Activated T-helper 1 cell treated with anti-CD3 and anti-CD28 coated beads, Interleukin-12 subunit alpha, Interleukin-12 subunit beta, Interleukin-2, Interleukin-4 antibody, amounts not matched to agents 30 ng/mL and 10 ng/mL and 1 ng/mL, durations not matched to agents 14 hours and 24 hours and 36 hours (primary cell): Measurements from ENCODE around the gene LSM14A. TPM values are rescaled to one million over a fixed set of nuclear protein-coding genes. Genes with fewer than 3 reads are reported as not detected.
"Not testable (repeated sequence)": the region's sequence is repeated elsewhere in the genome, so short reads cannot be mapped to it uniquely, and the experiment has no call there.

Experiments
- DNase-seq: peaks from one replicate; pipeline ENCODE4 v3.0.0; 2021; ENCODE audit warnings: low spot score
- H3K27ac Mint-ChIP-seq: one replicate; pipeline ENCODE4 v1.8.0; 2021; ENCODE audit warnings: mild to moderate bottlenecking, mixed read lengths
- H3K27me3 Mint-ChIP-seq: one replicate; pipeline ENCODE4 v1.8.0; 2022; ENCODE audit warnings: mild to moderate bottlenecking, moderate library complexity, mixed read lengths; ENCODE audit not compliant: insufficient read depth
- H3K36me3 Mint-ChIP-seq: one replicate; pipeline ENCODE4 v1.8.0; 2021; ENCODE audit warnings: low read depth, mixed read lengths
- H3K4me1 Mint-ChIP-seq: one replicate; pipeline ENCODE4 v1.8.0; 2021; ENCODE audit warnings: low read depth, mixed read lengths
- H3K4me3 Mint-ChIP-seq: one replicate; pipeline ENCODE4 v1.8.0; 2021; ENCODE audit warnings: mild to moderate bottlenecking, moderate library complexity, mixed read lengths
- H3K9me3 Mint-ChIP-seq: one replicate; pipeline ENCODE4 v1.8.0; 2021; ENCODE audit warnings: mixed read lengths
- intact Hi-C: fragments of 100-400 bp; cut with micrococcal nuclease; formaldehyde crosslinking; loops from one replicate; pipeline ENCODE4 v1.15.1; 2024
- total RNA-seq: library from RNA; stranded (reverse); gene quantifications from 2 replicates; pipeline ENCODE4 v1.2.3, GENCODE V29; 2022

Gene LSM14A
- total RNA-seq, 1 donor from 2014 or later, result 118 TPM

DNA sequence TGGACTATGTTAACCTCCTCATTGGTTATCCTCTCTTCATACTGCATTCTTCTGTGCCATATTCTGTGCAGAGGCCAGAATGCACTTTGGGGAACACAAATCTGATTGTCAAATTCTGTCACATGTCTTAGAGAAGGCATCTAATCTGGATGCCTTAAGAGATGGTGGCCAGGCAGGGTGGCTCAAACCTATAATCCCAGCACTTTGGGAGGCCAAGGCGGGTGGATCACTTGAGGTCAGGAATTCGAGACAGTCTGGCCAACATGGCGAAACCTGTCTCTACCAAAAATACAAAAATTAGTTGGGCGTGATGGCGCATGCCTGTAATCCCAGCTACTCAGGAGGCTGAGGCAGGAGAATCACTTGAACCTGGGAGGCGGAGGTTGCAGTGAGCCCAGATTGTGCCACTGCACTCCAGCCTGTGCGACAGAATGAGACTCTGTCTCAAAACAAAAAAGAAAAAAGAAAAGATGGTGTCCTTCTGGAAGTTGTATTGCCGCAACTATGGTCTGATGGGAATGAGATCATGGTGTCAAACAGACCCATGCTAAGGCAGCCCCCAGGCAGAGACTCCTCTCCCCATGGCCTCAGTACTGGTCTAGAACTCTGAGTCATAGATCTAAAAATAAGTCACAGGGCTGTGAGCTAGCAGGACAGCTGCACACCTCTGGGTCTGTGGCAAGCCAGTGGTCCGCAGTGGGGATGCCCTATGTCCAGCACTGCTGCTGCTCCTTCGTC is 71.0 kb downstream of the LSM14A start:
- H3K4me3 Mint-ChIP-seq, H3K36me3 Mint-ChIP-seq, H3K4me1 Mint-ChIP-seq, H3K27ac Mint-ChIP-seq, H3K27me3 Mint-ChIP-seq, H3K9me3 Mint-ChIP-seq, DNase-seq, intact Hi-C loops: not testable (repeated sequence)

DNA sequence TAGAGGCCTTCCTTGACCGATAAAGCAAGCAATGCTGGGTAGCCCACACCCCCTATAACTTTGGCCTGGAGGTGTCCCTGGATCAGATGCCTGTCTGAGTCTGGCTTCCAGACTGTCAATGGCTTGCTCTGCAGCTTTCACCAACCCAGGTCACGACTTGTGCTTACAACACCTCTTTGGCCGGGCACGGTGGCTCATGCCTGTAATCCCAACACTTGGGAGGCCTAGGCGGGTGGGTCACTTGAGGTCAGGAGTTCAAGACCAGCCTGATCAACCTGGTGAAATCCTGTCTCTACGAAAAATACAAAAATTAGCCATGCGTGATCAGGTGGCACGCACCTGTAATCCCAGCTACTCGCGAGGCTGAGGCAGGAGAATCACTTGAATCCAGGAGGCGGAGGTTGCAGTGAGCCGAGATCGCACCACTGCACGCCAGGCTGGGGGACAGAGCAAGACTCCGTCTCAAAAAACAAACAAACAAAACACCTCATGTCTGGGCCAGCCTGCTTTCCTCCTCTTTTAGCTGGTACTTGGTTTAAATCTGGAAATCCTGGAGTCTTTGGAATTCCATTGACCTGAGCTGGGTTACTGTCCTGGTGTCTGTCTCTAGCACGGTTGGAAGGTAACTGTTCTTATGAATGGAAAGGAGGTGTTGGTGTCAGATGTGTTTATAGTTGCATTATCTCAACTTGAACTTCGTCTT is 71.7 kb downstream of the LSM14A start:
- H3K27me3 Mint-ChIP-seq, result peaks cover 3% of the 10 kb centered on the region
- no peak for DNase-seq
- H3K4me1 Mint-ChIP-seq, result no peaks in the 10 kb centered on the region
- no peak overlapping the region for H3K4me3 Mint-ChIP-seq
- H3K36me3 Mint-ChIP-seq, result no peaks in the 10 kb centered on the region
- H3K9me3 Mint-ChIP-seq, result no peaks in the 10 kb centered on the region
- intact Hi-C loops, result no loop called here
- H3K27ac Mint-ChIP-seq, result no peak overlapping the region

DNA sequence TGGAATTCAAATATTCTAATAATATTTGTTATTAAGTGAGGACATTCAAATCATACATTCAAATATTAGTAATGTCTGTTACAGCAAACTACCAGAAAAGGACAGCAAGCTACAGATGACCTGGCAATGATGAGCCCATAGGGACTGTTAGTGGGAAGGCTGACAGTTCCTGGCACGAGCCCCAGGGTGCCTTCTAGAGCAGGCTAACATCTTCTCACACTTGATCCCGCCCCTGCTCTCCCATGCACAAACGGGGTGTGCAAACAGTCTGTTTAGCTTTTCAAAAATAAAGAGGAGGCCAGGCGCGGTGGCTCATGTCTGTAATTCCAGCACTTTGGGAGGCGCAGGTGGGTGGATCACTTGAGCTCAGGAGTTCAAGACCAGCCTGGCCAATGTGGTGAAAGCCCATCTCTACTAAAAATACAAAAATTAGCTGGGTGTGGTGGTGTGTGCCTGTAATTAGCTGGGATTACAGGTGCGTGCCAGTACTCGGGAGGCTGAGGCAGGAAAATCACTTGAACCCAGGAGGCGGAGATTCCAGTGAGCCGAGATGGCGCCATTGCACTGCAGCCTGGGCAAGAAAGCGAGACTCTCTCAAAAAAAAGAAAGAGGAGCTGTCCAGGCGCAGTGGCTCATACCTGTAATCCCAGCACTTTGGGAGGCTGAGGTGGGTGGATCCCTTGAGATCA is 72.5 kb downstream of the LSM14A start:
- H3K4me3 Mint-ChIP-seq, result no peak overlapping the region
- no peak for DNase-seq
- no peaks in the 10 kb centered on the region for H3K9me3 Mint-ChIP-seq
- H3K27ac Mint-ChIP-seq, result no peak overlapping the region
- H3K27me3 Mint-ChIP-seq, result peaks cover 3% of the 10 kb centered on the region
- intact Hi-C loops, result no loop called here
- no peaks in the 10 kb centered on the region for H3K4me1 Mint-ChIP-seq
- no peaks in the 10 kb centered on the region for H3K36me3 Mint-ChIP-seq

DNA sequence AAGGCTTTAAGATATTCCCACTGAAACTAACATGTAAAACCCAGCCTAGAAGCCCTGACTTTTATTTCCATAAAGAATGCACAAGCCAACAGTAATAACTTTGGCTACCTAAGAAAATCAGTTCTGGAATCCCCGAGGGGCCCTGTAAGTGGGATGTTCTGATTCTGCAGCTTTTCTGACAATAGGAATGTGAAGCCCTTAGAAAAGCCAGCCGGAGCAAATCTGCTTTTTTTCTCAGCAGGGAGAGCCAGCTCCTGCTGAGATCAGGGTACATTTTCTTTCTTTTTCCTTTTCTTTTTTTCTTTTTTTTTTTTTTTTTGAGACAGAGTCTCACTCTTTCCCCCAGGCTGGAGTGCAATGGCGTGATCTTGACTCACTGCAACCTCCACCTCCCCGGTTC is 74.0 kb downstream of the LSM14A start:
- H3K27me3 Mint-ChIP-seq, result peaks cover 3% of the 10 kb centered on the region
- H3K27ac Mint-ChIP-seq, result no peak overlapping the region
- H3K4me1 Mint-ChIP-seq, result no peaks in the 10 kb centered on the region
- no peaks in the 10 kb centered on the region for H3K9me3 Mint-ChIP-seq
- H3K36me3 Mint-ChIP-seq, result no peaks in the 10 kb centered on the region
- no peak overlapping the region for H3K4me3 Mint-ChIP-seq
- intact Hi-C loops, result no loop called here
- no peak for DNase-seq

DNA sequence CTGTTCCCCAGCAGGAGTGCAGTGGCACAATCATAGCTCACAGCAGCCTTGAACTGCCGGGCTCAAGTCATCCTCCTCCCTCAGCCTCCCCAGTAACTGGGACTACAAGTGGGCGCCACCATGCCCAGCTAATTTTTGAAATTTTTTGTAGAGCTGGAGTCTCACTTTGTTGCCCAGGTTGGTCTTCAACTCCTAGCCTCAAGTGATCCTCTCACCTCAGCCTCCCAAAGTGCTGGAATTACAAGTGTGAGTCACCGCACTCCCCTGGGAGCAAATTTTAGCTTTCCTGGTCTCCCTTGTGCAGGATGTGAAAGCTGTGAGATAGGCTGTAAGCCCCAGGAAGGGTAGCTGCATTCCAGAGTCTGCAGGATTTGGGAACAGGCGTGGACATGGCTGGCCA is 76.6 kb downstream of the LSM14A start:
- Mint-ChIP-seq H3K4me3 (no peak overlapping the region), H3K27me3 (peaks cover 5% of the 10 kb centered on the region), H3K27ac (no peak overlapping the region), H3K9me3 (no peaks in the 10 kb centered on the region), H3K4me1 (peaks cover 7% of the 10 kb centered on the region), H3K36me3 (no peaks in the 10 kb centered on the region)
- DNase-seq, result no peak
- intact Hi-C loops, result no loop called here

DNA sequence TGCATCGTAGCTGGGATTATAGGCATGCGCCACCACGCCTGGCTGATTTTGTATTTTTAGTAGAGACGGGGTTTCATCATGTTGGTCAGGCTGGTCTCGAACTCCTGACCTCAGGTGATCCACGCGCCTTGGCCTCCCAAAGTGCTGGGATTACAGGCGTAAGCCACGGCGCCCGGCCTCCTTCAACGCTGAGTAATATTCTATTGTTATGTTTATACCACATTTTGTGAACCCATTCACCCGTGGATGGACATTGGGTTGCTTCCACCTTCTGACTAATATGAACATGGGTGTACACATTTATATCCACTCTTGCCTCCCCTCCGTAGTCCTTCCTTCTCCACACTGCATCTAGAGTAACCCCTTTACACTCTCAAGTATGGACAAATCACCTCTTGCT is 80.9 kb downstream of the LSM14A start:
- peak overlapping the region; percentile 93 for H3K4me3 Mint-ChIP-seq
- intact Hi-C loops, H3K27ac Mint-ChIP-seq, H3K9me3 Mint-ChIP-seq, DNase-seq, H3K36me3 Mint-ChIP-seq, H3K4me1 Mint-ChIP-seq, H3K27me3 Mint-ChIP-seq: not testable (repeated sequence)

DNA sequence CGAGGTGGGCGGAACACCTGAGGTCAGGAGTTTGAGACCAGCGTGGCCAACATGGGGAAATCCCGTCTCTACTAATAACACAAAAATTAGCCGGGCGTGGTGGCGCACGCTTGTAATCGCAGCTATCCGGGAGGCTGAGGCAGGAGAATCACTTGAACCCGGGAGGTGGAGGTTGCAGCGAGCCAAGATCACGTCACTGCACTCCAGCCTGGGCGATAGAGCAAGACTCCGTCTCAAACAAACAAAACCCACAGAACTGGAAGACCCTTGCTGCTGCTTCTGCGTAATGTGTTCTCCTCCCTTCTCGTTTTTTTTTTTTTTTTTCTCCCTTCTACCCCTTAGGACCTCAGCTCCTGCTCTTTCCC is 81.4 kb downstream of the LSM14A start:
- intact Hi-C loops, result loop anchor here (1.0 to 2.0 kb wide), 6 partner anchors 17 to 119 kb away; no protein-coding TSS in a partner anchor
- not testable (repeated sequence) for H3K36me3 Mint-ChIP-seq, H3K4me1 Mint-ChIP-seq, H3K27me3 Mint-ChIP-seq, DNase-seq, H3K9me3 Mint-ChIP-seq
- Mint-ChIP-seq H3K27ac (peak overlapping the region; percentile 98), H3K4me3 (peak overlapping the region; percentile 93)

DNA sequence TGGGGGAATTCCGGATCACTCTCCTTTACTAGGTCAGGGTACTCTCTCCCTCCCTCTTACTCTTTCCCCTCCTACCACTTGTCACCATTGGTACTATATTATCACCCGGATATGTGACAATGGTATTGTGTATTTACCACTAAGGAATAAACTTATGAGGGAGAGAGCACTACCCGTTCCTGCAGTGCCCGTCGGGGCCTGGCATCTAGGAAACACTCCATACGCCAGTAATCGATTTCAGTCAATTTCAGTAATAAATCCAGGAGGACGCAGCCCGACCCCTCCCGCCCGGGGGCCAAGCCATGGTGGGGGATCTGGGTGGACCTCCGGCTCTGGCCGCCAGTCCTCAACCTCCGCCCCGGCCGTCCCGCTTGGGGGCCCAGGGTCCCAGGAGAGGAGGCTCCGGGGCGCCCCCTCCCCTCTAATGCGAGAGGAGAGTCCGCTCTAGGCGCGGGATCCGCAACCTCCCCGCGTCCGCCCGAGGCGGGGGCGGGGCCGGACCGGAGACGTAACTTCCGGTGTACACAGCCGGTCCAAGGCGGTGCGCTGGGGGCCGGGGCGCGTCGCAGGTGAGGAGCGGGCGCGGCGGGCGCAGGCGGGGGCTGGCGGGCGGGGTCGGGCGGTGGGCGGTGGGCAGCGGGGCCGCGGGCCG is 81.9 kb downstream of the LSM14A start, which contains the start of gene GARRE1:
Gene GARRE1 (plus strand): TSS at position 509 of the 652 bp plus-strand sequence. CDS start 45,920 bp downstream, outside the sequence.
- H3K36me3 Mint-ChIP-seq, result peaks cover 1% of the 10 kb centered on the region
- H3K27ac Mint-ChIP-seq, result peak within 1 kb of the TSS; percentile 98
- peaks cover 9% of the 10 kb centered on the region for H3K4me1 Mint-ChIP-seq
- no peaks in the 10 kb centered on the region for H3K9me3 Mint-ChIP-seq
- peak within 1 kb of the TSS; percentile 93 for H3K4me3 Mint-ChIP-seq
- DNase-seq, result peak; percentile 86
- intact Hi-C loops, result loop anchor here (1.0 to 2.0 kb wide), 6 partner anchors 16 to 120 kb away; no protein-coding TSS in a partner anchor
- H3K27me3 Mint-ChIP-seq, result peaks cover 2% of the 10 kb centered on the region

DNA sequence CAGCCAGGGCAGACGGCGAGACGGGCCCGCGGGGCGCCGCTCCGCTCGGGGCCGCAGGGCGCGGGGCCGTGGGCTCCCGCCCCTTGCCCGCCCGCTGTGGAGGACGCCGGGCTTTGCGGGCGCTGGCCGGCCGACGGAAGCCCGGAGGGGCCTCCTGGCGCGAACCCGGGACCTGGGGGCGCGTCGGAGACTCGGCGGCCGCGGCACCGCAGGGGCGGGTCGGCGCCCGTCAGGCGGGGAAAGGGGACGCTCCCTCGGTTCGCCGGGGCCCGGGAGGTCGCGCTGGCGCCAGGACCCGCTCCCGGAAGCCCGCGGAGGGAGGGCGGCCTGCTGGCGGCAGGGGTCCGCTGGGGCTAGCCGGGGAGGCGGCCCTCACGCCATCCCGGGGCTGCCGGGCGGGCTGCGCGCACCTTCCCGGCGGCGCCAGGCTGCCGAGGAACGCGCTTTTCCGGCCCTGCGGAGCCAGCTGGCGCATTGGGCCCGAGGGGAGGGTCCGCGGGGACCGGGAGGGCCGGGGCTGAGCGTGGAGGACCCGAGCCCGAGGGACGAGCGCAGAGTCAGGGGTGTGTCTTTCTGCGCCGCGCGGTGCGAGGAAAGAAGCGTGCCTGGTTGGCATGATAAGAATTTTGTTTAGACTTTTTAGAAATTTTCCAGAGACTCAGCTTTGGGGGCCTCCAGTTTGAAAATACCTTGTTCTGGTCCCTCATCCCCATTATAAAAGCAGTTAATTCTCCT is 82.6 kb downstream of the LSM14A start:
- Mint-ChIP-seq H3K27ac (peak overlapping the region; percentile 55), H3K27me3 (peaks cover 2% of the 10 kb centered on the region), H3K4me3 (peak overlapping the region; percentile 81), H3K36me3 (peaks cover 4% of the 10 kb centered on the region), H3K4me1 (peaks cover 9% of the 10 kb centered on the region), H3K9me3 (no peaks in the 10 kb centered on the region)
- intact Hi-C loops, result loop anchor here (1.0 to 2.0 kb wide), 6 partner anchors 15 to 121 kb away; no protein-coding TSS in a partner anchor
- DNase-seq, result peak; percentile 22

DNA sequence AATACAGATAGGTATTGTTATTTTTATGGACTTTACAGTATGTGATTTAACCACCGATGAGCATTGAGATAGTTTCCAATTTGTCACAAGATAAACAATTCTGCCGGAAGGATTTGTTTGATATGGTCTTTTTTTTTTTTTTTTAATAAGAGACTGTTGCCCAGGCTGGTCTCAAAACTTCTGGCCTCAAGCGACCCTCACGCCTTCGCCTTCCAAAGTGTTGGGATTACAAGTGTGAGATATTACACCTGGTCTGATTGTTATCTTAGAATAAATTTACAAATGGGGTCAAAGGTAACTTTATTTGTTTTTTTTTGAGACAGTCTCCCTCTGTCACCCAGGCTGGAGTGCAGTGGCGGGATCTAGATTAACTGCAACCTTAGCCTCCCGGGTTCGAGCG is 83.2 kb downstream of the LSM14A start:
- Mint-ChIP-seq H3K36me3 (peaks cover 4% of the 10 kb centered on the region), H3K9me3 (no peaks in the 10 kb centered on the region), H3K27me3 (peaks cover 2% of the 10 kb centered on the region), H3K4me1 (peaks cover 9% of the 10 kb centered on the region), H3K4me3 (peak overlapping the region; percentile 81), H3K27ac (no peak overlapping the region)
- no peak for DNase-seq
- intact Hi-C loops, result loop anchor here (2.0 kb wide), 3 partner anchors 81 to 103 kb away; no protein-coding TSS in a partner anchor

DNA sequence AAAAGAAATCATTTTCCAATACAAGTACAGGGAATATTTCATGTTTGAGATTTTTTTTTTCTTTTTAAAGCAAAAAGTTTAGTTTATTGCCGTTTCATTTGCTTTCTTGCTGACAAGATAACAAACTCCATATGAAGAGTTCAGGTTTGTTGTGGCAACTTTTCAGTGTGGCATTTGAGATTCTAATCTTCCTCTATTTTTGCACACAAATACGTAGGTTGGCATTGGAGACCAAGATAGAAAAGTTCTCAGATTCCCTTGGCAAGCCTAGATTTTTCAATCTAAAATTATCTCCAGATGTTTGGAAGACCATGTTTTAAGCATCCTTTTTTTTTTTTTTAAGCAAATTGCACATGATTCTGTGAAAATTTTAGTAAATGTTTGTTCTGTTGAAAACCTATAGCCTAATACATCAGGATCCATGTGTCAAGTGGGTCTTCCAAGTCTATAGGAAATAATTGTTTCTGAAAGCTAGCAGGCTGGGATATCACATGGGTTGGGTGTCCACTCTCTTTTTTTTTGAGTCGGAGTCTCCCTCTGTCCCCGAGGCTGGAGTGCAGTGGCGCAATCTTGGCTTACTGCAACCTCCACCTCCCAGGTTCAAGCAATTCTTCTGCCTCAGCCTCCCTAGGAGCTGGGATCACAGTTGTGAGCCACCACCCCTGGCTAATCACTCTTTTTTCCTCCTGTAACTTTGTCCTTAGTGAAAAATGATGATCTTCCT is 84.7 kb downstream of the LSM14A start:
- peaks cover 8% of the 10 kb centered on the region for H3K36me3 Mint-ChIP-seq
- intact Hi-C loops, result no loop called here
- peak overlapping the region; percentile 22 for H3K4me3 Mint-ChIP-seq
- H3K9me3 Mint-ChIP-seq, result no peaks in the 10 kb centered on the region
- no peak for DNase-seq
- H3K4me1 Mint-ChIP-seq, result peaks cover 13% of the 10 kb centered on the region
- H3K27me3 Mint-ChIP-seq, result no peaks in the 10 kb centered on the region
- no peak overlapping the region for H3K27ac Mint-ChIP-seq

DNA sequence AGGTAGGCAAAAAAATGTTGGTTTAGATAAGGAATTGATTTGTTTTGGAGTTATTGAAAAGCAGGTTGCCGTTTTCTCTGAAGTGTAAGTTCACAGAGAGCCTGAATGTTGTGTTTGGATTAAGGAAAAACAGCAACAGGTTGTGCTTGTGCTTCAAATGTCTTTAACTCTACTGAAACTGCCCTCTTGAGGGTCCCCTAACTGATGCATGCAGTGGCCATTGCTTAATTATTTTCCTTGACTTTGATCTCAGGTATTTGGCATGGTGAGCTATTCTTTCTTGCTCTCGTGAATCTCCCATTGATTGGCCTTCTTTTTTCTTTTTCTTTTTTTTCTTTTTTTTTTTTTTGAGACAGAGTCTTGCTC is 85.2 kb downstream of the LSM14A start:
- H3K9me3 Mint-ChIP-seq, result no peaks in the 10 kb centered on the region
- intact Hi-C loops, result no loop called here

More for the DNA sequence above, 85.2 kb downstream of the LSM14A start:
- Mint-ChIP-seq H3K27ac (no peak overlapping the region), H3K4me1 (peaks cover 13% of the 10 kb centered on the region), H3K36me3 (peaks cover 8% of the 10 kb centered on the region), H3K4me3 (no peak overlapping the region), H3K27me3 (no peaks in the 10 kb centered on the region)
- DNase-seq, result no peak
